ENCODE results near the gene RAD23A.

The RAD23A gene

DNA sequence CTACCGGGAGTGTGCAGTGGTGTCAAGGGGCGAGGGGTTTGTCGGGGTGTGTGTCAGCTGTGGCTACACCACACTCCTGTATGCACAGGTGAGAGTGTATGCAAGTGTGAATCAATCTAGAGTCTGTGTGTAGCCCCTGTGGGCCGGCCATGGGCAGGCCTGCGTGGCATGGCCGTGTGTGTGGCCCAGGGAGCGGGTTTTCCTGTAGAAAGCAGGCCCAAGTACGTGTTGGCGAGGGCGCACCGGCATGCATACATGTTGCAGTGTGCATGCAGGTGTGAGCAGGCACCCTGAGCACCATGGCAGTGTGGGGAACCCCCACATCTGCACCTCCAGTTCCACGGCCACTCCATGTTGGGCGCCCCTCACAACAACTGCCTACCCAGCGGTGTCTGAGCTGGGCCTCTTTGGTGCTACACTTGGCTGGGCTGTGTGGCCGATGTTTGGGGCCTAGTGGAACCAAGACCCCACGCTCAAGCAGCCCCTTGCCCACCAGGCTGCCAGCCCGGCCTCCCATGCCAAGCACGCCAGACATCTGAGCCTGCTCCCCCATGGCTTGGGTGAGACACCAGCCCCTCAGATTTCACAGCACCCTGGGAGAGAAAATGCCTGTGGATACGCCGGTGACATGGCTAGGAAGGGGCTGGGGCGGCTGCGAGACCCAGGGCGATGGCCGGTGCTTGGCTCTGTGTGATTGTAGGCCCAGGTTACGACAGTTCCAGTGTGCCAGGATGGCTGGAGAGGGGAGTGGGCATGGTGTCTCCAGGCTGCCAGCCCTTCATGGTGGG lies 51.7 kb downstream of the RAD23A start:
- DNase-seq (no peak), ATAC-seq (peak; percentile 10)
- Mint-ChIP-seq H3K4me1 (peaks cover 11% of the 10 kb centered on the region), H3K9me3 (no peaks in the 10 kb centered on the region), H3K4me3 (no peak overlapping the region), H3K27ac (no peak overlapping the region), H3K27me3 (peaks cover 10% of the 10 kb centered on the region)

DNA sequence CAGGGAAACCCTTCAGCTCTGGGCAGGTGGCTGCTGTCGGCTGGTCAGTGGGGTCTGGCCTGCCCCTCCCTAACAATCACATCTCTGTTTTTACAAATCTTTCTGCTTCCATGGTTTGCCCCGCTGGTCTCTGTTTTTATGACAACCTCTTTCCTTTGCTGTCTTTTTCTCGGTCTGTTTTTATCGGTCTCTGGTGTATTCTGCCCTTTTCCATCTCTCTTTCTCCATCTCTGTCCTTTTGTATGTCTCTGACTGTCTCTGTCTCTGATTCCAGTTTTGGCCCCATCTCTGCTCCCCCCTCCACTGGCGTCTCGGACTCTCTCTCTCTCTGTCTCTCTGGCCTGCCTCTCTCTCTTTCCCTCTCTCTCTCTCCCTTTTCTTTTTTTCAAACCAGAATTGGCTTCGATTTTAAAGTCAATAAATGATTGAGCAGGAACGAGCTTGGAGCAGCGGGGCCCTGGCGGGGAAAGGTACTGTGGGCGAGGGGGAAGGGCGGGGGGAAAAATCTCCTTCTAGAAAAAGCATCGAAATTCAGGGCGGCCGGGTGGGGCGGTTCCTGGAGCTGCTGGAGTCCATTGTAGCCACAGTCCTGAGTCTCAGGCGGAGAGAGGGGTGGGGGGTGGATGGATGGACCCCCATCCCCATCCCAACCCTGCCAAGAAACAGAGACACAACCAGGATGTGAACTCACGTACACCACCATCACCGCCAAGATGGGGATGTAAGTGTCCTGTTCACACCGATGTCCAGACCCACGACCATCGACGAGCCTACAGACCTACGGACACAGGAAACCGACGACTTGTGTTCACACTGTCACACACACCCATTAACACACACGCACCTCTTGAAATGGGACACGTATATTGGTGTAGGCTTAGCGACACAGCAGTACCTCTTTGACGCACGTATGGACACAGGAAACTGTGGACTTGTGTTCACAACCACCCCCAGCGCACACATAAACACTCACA lies 52.6 kb downstream of the RAD23A start:
- no peak for DNase-seq
- Mint-ChIP-seq H3K4me3 (no peak overlapping the region), H3K4me1 (peaks cover 11% of the 10 kb centered on the region), H3K9me3 (no peaks in the 10 kb centered on the region), H3K27me3 (peaks cover 10% of the 10 kb centered on the region), H3K27ac (no peak overlapping the region)
- no peak for ATAC-seq

- H3K9me3 Mint-ChIP-seq, result no peaks in the 10 kb centered on the region
- ATAC-seq (no peak), DNase-seq (no peak)
- H3K27me3 Mint-ChIP-seq, result peaks cover 9% of the 10 kb centered on the region
- no peak overlapping the region for H3K4me3 Mint-ChIP-seq
- H3K27ac Mint-ChIP-seq, result no peak overlapping the region
- peaks cover 1% of the 10 kb centered on the region for H3K4me1 Mint-ChIP-seq
Observed at GRCh38 chr19:13001166-13001501, 55.5 kb downstream of the RAD23A start.

DNA sequence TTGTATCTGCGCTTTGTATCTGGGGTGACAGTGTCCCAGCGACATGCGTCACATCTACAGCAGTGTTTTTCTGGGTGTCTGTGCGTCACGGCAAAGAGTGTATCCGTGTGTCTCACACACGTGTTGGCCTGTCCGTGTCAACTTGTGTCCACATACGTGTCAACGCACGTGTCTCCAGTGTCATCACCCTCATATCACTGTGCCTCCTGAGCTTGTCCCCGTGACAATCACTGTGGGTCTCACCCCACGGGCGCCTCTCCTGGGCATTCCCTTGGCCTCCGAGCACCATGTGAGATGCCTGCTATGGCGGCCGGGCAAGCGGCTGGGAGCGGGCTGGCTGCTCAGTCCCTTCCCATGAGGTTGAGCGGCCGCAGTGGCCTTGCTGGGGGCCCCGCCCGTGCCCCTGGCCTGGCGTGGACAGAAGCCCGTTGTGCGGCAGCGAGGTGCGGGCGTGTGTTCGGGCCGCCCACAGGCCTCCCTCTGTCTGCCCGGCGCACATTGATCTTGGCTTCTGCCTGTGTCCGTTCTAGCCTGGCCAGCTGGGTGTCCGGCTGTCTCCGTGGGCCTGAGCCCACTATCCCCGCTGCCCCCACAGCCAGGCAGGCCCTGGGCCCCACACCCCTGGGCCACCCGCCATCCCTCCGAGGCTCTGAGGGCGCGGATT lies 56.0 kb downstream of the RAD23A start:
- no peak for DNase-seq
- ATAC-seq, result peak; percentile 6
- Mint-ChIP-seq H3K9me3 (no peaks in the 10 kb centered on the region), H3K27me3 (peaks cover 9% of the 10 kb centered on the region), H3K27ac (no peak overlapping the region), H3K4me1 (no peaks in the 10 kb centered on the region), H3K4me3 (no peak overlapping the region)

GRCh38 chr19:13002166-13002898 lies 56.7 kb downstream of the RAD23A start:
- Mint-ChIP-seq H3K27ac (no peak overlapping the region), H3K9me3 (no peaks in the 10 kb centered on the region), H3K27me3 (peaks cover 9% of the 10 kb centered on the region), H3K4me1 (no peaks in the 10 kb centered on the region), H3K4me3 (no peak overlapping the region)
- ATAC-seq, result peak; percentile 35
- no peak for DNase-seq

GRCh38 chr19:13003081-13003480 lies 57.4 kb downstream of the RAD23A start:
- Mint-ChIP-seq H3K9me3 (no peaks in the 10 kb centered on the region), H3K27me3 (peaks cover 9% of the 10 kb centered on the region), H3K4me3 (no peak overlapping the region), H3K27ac (peak overlapping the region in 1 of 2 donors; percentile 62), H3K4me1 (no peaks in the 10 kb centered on the region)
- ATAC-seq (no peak), DNase-seq (no peak)
